Measurements from ENCODE around the gene JAZF1.
A peak's percentile ranks its signal among the peaks of the same experiment; 100 is the strongest.
"Not testable (repeated sequence)": the region's sequence is repeated elsewhere in the genome, so short reads cannot be mapped to it uniquely, and the experiment has no call there.

Gene JAZF1

GRCh38 chr7:28026237-28026636, 154.4 kb downstream of the JAZF1 start:
- Histone ChIP-seq H3K9ac (ENCODE audit: low read length in 5 of 5) (no peak overlapping the region), H3K4me3 (ENCODE audit: low read depth in 1 of 5, low read length in 5 of 5) (no peak overlapping the region), H3K27ac (ENCODE audit: low read depth, low read length) (no peak overlapping the region), H3K27me3 (ENCODE audit: control insufficient read depth in 5 of 5, insufficient read depth in 4 of 5, low read length in 5 of 5) (no peaks in the 10 kb centered on the region), H3K9me3 (ENCODE audit: control insufficient read depth in 5 of 5, low read length in 5 of 5) (no peaks in the 10 kb centered on the region), H3K4me1 (ENCODE audit: control insufficient read depth in 5 of 5, insufficient read depth in 5 of 5, low read length in 5 of 5) (peaks cover 0 to 7% (median 0%) of the 10 kb centered on the region in 5 donors), H3K36me3 (ENCODE audit: control insufficient read depth in 5 of 5, insufficient read depth in 5 of 5, low read length in 5 of 5) (peaks cover 0 to under 1% (median 0%) of the 10 kb centered on the region in 5 donors)

GRCh38 chr7:28024786-28025334, 155.7 kb downstream of the JAZF1 start:
- Histone ChIP-seq H3K27ac (ENCODE audit: low read depth, low read length) (no peak overlapping the region), H3K4me3 (ENCODE audit: low read depth in 1 of 5, low read length in 5 of 5) (no peak overlapping the region), H3K9me3 (ENCODE audit: control insufficient read depth in 5 of 5, low read length in 5 of 5) (no peaks in the 10 kb centered on the region), H3K36me3 (ENCODE audit: control insufficient read depth in 5 of 5, insufficient read depth in 5 of 5, low read length in 5 of 5) (no peaks in the 10 kb centered on the region), H3K9ac (ENCODE audit: low read length in 5 of 5) (no peak overlapping the region), H3K4me1 (ENCODE audit: control insufficient read depth in 5 of 5, insufficient read depth in 5 of 5, low read length in 5 of 5) (peaks cover 0 to 15% (median 6%) of the 10 kb centered on the region in 5 donors), H3K27me3 (ENCODE audit: control insufficient read depth in 5 of 5, insufficient read depth in 4 of 5, low read length in 5 of 5) (no peaks in the 10 kb centered on the region)

GRCh38 chr7:28020302-28020940, 160.2 kb downstream of the JAZF1 start:
- Histone ChIP-seq H3K27me3 (ENCODE audit: control insufficient read depth in 5 of 5, insufficient read depth in 4 of 5, low read length in 5 of 5) (no peaks in the 10 kb centered on the region), H3K4me3 (ENCODE audit: low read depth in 1 of 5, low read length in 5 of 5) (peak overlapping the region in 1 of 5 donors; percentile 14), H3K9ac (ENCODE audit: low read length in 5 of 5) (peak overlapping the region in 1 of 5 donors; percentile 40), H3K4me1 (ENCODE audit: control insufficient read depth in 5 of 5, insufficient read depth in 5 of 5, low read length in 5 of 5) (peaks cover 0 to 15% (median 8%) of the 10 kb centered on the region in 5 donors), H3K9me3 (ENCODE audit: control insufficient read depth in 5 of 5, low read length in 5 of 5) (no peaks in the 10 kb centered on the region), H3K36me3 (ENCODE audit: control insufficient read depth in 5 of 5, insufficient read depth in 5 of 5, low read length in 5 of 5) (no peaks in the 10 kb centered on the region), H3K27ac (ENCODE audit: low read depth, low read length) (no peak overlapping the region)

GRCh38 chr7:28018856-28019465, 161.6 kb downstream of the JAZF1 start:
- no peak overlapping the region for H3K27ac ChIP-seq (ENCODE audit: low read depth, low read length)
- H3K4me3 ChIP-seq (ENCODE audit: low read depth in 1 of 5, low read length in 5 of 5) = no peak overlapping the region
- H3K36me3 ChIP-seq (ENCODE audit: control insufficient read depth in 5 of 5, insufficient read depth in 5 of 5, low read length in 5 of 5) = no peaks in the 10 kb centered on the region
- H3K27me3 ChIP-seq (ENCODE audit: control insufficient read depth in 5 of 5, insufficient read depth in 4 of 5, low read length in 5 of 5) = no peaks in the 10 kb centered on the region
- H3K9me3 ChIP-seq (ENCODE audit: control insufficient read depth in 5 of 5, low read length in 5 of 5) = no peaks in the 10 kb centered on the region
- peaks cover 0 to 10% (median 8%) of the 10 kb centered on the region in 5 donors for H3K4me1 ChIP-seq (ENCODE audit: control insufficient read depth in 5 of 5, insufficient read depth in 5 of 5, low read length in 5 of 5)
- no peak overlapping the region for H3K9ac ChIP-seq (ENCODE audit: low read length in 5 of 5)

GRCh38 chr7:28018446-28018845, 162.1 kb downstream of the JAZF1 start:
- H3K4me1 ChIP-seq (ENCODE audit: control insufficient read depth in 5 of 5, insufficient read depth in 5 of 5, low read length in 5 of 5) = peaks cover 0 to 10% (median 8%) of the 10 kb centered on the region in 5 donors
- H3K27ac ChIP-seq (ENCODE audit: low read depth, low read length) = no peak overlapping the region
- no peak overlapping the region for H3K9ac ChIP-seq (ENCODE audit: low read length in 5 of 5)
- no peak overlapping the region for H3K4me3 ChIP-seq (ENCODE audit: low read depth in 1 of 5, low read length in 5 of 5)
- H3K9me3 ChIP-seq (ENCODE audit: control insufficient read depth in 5 of 5, low read length in 5 of 5) = no peaks in the 10 kb centered on the region
- H3K27me3 ChIP-seq (ENCODE audit: control insufficient read depth in 5 of 5, insufficient read depth in 4 of 5, low read length in 5 of 5) = no peaks in the 10 kb centered on the region
- H3K36me3 ChIP-seq (ENCODE audit: control insufficient read depth in 5 of 5, insufficient read depth in 5 of 5, low read length in 5 of 5) = no peaks in the 10 kb centered on the region

- H3K9me3 ChIP-seq (ENCODE audit: control insufficient read depth in 5 of 5, low read length in 5 of 5) = no peaks in the 10 kb centered on the region
- H3K27me3 ChIP-seq (ENCODE audit: control insufficient read depth in 5 of 5, insufficient read depth in 4 of 5, low read length in 5 of 5) = no peaks in the 10 kb centered on the region
- H3K4me1 ChIP-seq (ENCODE audit: control insufficient read depth in 5 of 5, insufficient read depth in 5 of 5, low read length in 5 of 5) = peaks cover 0 to 10% (median 8%) of the 10 kb centered on the region in 5 donors
- no peaks in the 10 kb centered on the region for H3K36me3 ChIP-seq (ENCODE audit: control insufficient read depth in 5 of 5, insufficient read depth in 5 of 5, low read length in 5 of 5)
- H3K4me3 ChIP-seq (ENCODE audit: low read depth in 1 of 5, low read length in 5 of 5) = no peak overlapping the region
- no peak overlapping the region for H3K27ac ChIP-seq (ENCODE audit: low read depth, low read length)
- no peak overlapping the region for H3K9ac ChIP-seq (ENCODE audit: low read length in 5 of 5)
Measured at GRCh38 chr7:28018020-28018419, 162.6 kb downstream of the JAZF1 start.

- H3K4me3 ChIP-seq (ENCODE audit: low read depth in 1 of 5, low read length in 5 of 5) = no peak overlapping the region
- H3K27me3 ChIP-seq (ENCODE audit: control insufficient read depth in 5 of 5, insufficient read depth in 4 of 5, low read length in 5 of 5) = no peaks in the 10 kb centered on the region
- no peak overlapping the region for H3K9ac ChIP-seq (ENCODE audit: low read length in 5 of 5)
- no peaks in the 10 kb centered on the region for H3K36me3 ChIP-seq (ENCODE audit: control insufficient read depth in 5 of 5, insufficient read depth in 5 of 5, low read length in 5 of 5)
- H3K9me3 ChIP-seq (ENCODE audit: control insufficient read depth in 5 of 5, low read length in 5 of 5) = no peaks in the 10 kb centered on the region
- no peak overlapping the region for H3K27ac ChIP-seq (ENCODE audit: low read depth, low read length)
- peaks cover 0 to 10% (median 8%) of the 10 kb centered on the region in 5 donors for H3K4me1 ChIP-seq (ENCODE audit: control insufficient read depth in 5 of 5, insufficient read depth in 5 of 5, low read length in 5 of 5)
Measured at GRCh38 chr7:28017372-28017771, 163.2 kb downstream of the JAZF1 start.

GRCh38 chr7:28016297-28016696, 164.3 kb downstream of the JAZF1 start:
- Histone ChIP-seq H3K9me3 (ENCODE audit: control insufficient read depth in 5 of 5, low read length in 5 of 5) (no peaks in the 10 kb centered on the region), H3K36me3 (ENCODE audit: control insufficient read depth in 5 of 5, insufficient read depth in 5 of 5, low read length in 5 of 5) (no peaks in the 10 kb centered on the region), H3K27ac (ENCODE audit: low read depth, low read length) (no peak overlapping the region), H3K27me3 (ENCODE audit: control insufficient read depth in 5 of 5, insufficient read depth in 4 of 5, low read length in 5 of 5) (no peaks in the 10 kb centered on the region), H3K4me1 (ENCODE audit: control insufficient read depth in 5 of 5, insufficient read depth in 5 of 5, low read length in 5 of 5) (peaks cover 0 to 10% (median 8%) of the 10 kb centered on the region in 5 donors), H3K4me3 (ENCODE audit: low read depth in 1 of 5, low read length in 5 of 5) (no peak overlapping the region), H3K9ac (ENCODE audit: low read length in 5 of 5) (no peak overlapping the region)

GRCh38 chr7:28015169-28015568, 165.4 kb downstream of the JAZF1 start:
- Histone ChIP-seq H3K4me3 (ENCODE audit: low read depth in 1 of 5, low read length in 5 of 5) (no peak overlapping the region), H3K4me1 (ENCODE audit: control insufficient read depth in 5 of 5, insufficient read depth in 5 of 5, low read length in 5 of 5) (peaks cover 0 to 7% (median 4%) of the 10 kb centered on the region in 5 donors), H3K36me3 (ENCODE audit: control insufficient read depth in 5 of 5, insufficient read depth in 5 of 5, low read length in 5 of 5) (no peaks in the 10 kb centered on the region), H3K9ac (ENCODE audit: low read length in 5 of 5) (no peak overlapping the region), H3K27ac (ENCODE audit: low read depth, low read length) (no peak overlapping the region), H3K27me3 (ENCODE audit: control insufficient read depth in 5 of 5, insufficient read depth in 4 of 5, low read length in 5 of 5) (no peaks in the 10 kb centered on the region), H3K9me3 (ENCODE audit: control insufficient read depth in 5 of 5, low read length in 5 of 5) (no peaks in the 10 kb centered on the region)

- H3K27ac ChIP-seq (ENCODE audit: low read depth, low read length); H3K4me3 ChIP-seq (ENCODE audit: low read depth in 1 of 5, low read length in 5 of 5); H3K27me3 ChIP-seq (ENCODE audit: control insufficient read depth in 5 of 5, insufficient read depth in 4 of 5, low read length in 5 of 5): not testable (repeated sequence)
Measured at GRCh38 chr7:28014340-28014739, 166.3 kb downstream of the JAZF1 start.

More at GRCh38 chr7:28014340-28014739, 166.3 kb downstream of the JAZF1 start:
- not testable (repeated sequence) for H3K9ac ChIP-seq (ENCODE audit: low read length in 5 of 5); H3K36me3 ChIP-seq (ENCODE audit: control insufficient read depth in 5 of 5, insufficient read depth in 5 of 5, low read length in 5 of 5); H3K9me3 ChIP-seq (ENCODE audit: control insufficient read depth in 5 of 5, low read length in 5 of 5); H3K4me1 ChIP-seq (ENCODE audit: control insufficient read depth in 5 of 5, insufficient read depth in 5 of 5, low read length in 5 of 5)
